Right renal cortex interstitium (tissue), 3 donors: ENCODE measurements around the gene CAMK1D. TPM values are rescaled to one million over a fixed set of nuclear protein-coding genes. Genes with fewer than 3 reads are reported as not detected.

ENCODE experiments used
- DNase-seq, 3 donors: peaks; one replicate each; pipeline ENCODE4 v3.0.0-alpha.2; 2013; ENCODE audit warnings: low read depth in 3 of 3, low spot score in 2 of 3
- polyA plus RNA-seq, 3 donors: library from polyadenylated mRNA; unstranded; fragments of 120-200 nt; gene quantifications; one replicate each; pipeline ENCODE4 v1.2.1, GENCODE V29; 2013; ENCODE audit not compliant: insufficient read length in 3 of 3

CAMK1D gene
- polyA plus RNA-seq, 3 donors, result 9.9 to 10.7 (median 10.4) TPM

- DNase-seq, result no peak
Measured at GRCh38 chr10:12668634-12669033, 319.3 kb downstream of the CAMK1D start.

- no peak for DNase-seq
Measured at GRCh38 chr10:12670004-12670403, 320.7 kb downstream of the CAMK1D start.

GRCh38 chr10:12675186-12675585 is 325.8 kb downstream of the CAMK1D start:
- no peak for DNase-seq

- no peak for DNase-seq
Measured at GRCh38 chr10:12679636-12680035, 330.3 kb downstream of the CAMK1D start.

- DNase-seq, result no peak
Measured at GRCh38 chr10:12681252-12681651, 331.9 kb downstream of the CAMK1D start.

- DNase-seq, result no peak
Measured at GRCh38 chr10:12684784-12685183, 335.4 kb downstream of the CAMK1D start.

GRCh38 chr10:12685261-12686058 is 336.1 kb downstream of the CAMK1D start:
- DNase-seq, result no peak

GRCh38 chr10:12687996-12688395 is 338.6 kb downstream of the CAMK1D start:
- DNase-seq, result no peak

GRCh38 chr10:12689893-12690292 is 340.5 kb downstream of the CAMK1D start:
- DNase-seq, result no peak

GRCh38 chr10:12690525-12691126 is 341.3 kb downstream of the CAMK1D start:
- peak in 1 of 3 donors; percentile 31 for DNase-seq

GRCh38 chr10:12691596-12691995 is 342.2 kb downstream of the CAMK1D start:
- no peak for DNase-seq

- DNase-seq, result no peak
Measured at GRCh38 chr10:12697764-12698163, 348.4 kb downstream of the CAMK1D start.

GRCh38 chr10:12699258-12699700 is 349.9 kb downstream of the CAMK1D start:
- DNase-seq, result no peak

- no peak for DNase-seq
Measured at GRCh38 chr10:12699781-12700556, 350.6 kb downstream of the CAMK1D start.

- DNase-seq, result no peak
Measured at GRCh38 chr10:12700557-12700874, 351.2 kb downstream of the CAMK1D start.

GRCh38 chr10:12701696-12702095 is 352.3 kb downstream of the CAMK1D start:
- DNase-seq, result no peak

- DNase-seq, result no peak
Measured at GRCh38 chr10:12702215-12702770, 352.9 kb downstream of the CAMK1D start.

GRCh38 chr10:12703126-12703525 is 353.8 kb downstream of the CAMK1D start:
- no peak for DNase-seq

GRCh38 chr10:12703813-12704212 is 354.5 kb downstream of the CAMK1D start:
- DNase-seq, result no peak

GRCh38 chr10:12704488-12704887 is 355.1 kb downstream of the CAMK1D start:
- DNase-seq, result no peak

- DNase-seq, result no peak
Measured at GRCh38 chr10:12705943-12706342, 356.6 kb downstream of the CAMK1D start.
